Thymus (tissue), 11 donors: Measurements from ENCODE around the gene RAB11FIP5. TPM values are rescaled to one million over a fixed set of nuclear protein-coding genes. Genes with fewer than 3 reads are reported as not detected.

Experiments used
- DNase-seq, 9 donors: peaks; one replicate each; pipeline ENCODE4 v3.0.0-alpha.2; 2013; ENCODE audit warnings: low spot score in 9 of 9, low read depth in 6 of 9, missing footprints in 1 of 9
- H3K27ac ChIP-seq, 2 donors: one replicate each; pipeline ENCODE4 v1.5.1; 2013; ENCODE audit warnings: control low read depth in 1 of 2, low read depth in 1 of 2, low read length in 1 of 2, mild to moderate bottlenecking in 1 of 2, moderate library complexity in 1 of 2
- H3K27me3 ChIP-seq, 2 donors: one replicate each; pipeline ENCODE4 v1.5.1; 2013; ENCODE audit warnings: low read length in 1 of 2; ENCODE audit not compliant: control insufficient read depth in 2 of 2, insufficient read depth in 1 of 2
- H3K36me3 ChIP-seq, 2 donors: one replicate each; pipeline ENCODE4 v1.5.1; 2013; ENCODE audit warnings: low read length in 1 of 2, mild to moderate bottlenecking in 1 of 2, moderate library complexity in 1 of 2; ENCODE audit not compliant: control insufficient read depth in 2 of 2, insufficient read depth in 2 of 2
- H3K4me1 ChIP-seq, 2 donors: one replicate each; pipeline ENCODE4 v1.5.1; 2013; ENCODE audit warnings: low read length in 2 of 2; ENCODE audit not compliant: control insufficient read depth in 2 of 2, insufficient read depth in 2 of 2
- H3K4me3 ChIP-seq, 2 donors: one replicate each; pipeline ENCODE4 v1.5.1; 2013; ENCODE audit warnings: low read length in 2 of 2, control low read depth in 1 of 2, mild to moderate bottlenecking in 1 of 2
- H3K9me3 ChIP-seq, 2 donors: one replicate each; pipeline ENCODE4 v1.5.1; 2013; ENCODE audit warnings: low read length in 1 of 2, mild to moderate bottlenecking in 1 of 2; ENCODE audit not compliant: control insufficient read depth in 2 of 2, insufficient read depth in 1 of 2
- WGBS: extraction: QIAGEN DNeasy Blood & Tissue Kit; methylation state at CpG from one replicate; pipeline ENCODE4 v1.1.7; 2013; 5-methylcytosine and 5-hydroxymethylcytosine counted together
- polyA plus RNA-seq: library from polyadenylated mRNA; stranded (reverse); fragments of 200-250 nt; gene quantifications from one replicate; pipeline ENCODE4 v1.2.3, GENCODE V29; 2013
- total RNA-seq: library from RNA; stranded (reverse); fragments of 120-200 nt; gene quantifications from one replicate; pipeline ENCODE4 v1.2.4, GENCODE V29; 2013
- donor health status: healthy.

RAB11FIP5 gene
- total and polyA plus RNA-seq, 2 donors: 0.71 to 3.8 TPM

DNA sequence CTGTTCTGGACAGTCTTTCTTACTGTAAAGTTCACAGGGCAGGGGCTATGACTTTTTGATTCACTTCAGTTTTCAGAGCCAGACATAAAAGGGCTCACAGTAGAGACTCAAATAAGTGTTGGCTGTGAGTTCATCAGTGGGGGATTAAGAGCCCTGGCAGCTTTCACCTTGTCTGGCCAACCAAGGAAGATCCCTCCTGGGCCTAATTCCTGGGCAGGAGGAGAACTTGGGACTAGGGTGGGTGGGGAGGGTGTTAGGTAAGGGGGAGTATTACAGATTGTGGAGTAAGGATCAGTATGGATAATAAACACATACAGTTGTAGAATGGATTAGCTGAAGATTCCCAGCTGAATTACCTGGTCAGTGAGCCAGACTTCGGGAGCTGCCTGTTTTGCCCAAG, 40.3 kb downstream of the RAB11FIP5 start:
- DNase-seq: no peak
- Histone ChIP-seq H3K27ac (peak overlapping the region; percentile 82 to 92), H3K9me3 (no peaks in the 10 kb centered on the region), H3K27me3 (peaks cover 0 to 8% of the 10 kb centered on the region in 2 donors), H3K36me3 (no peaks in the 10 kb centered on the region), H3K4me3 (peak overlapping the region; percentile 73 to 99), H3K4me1 (peaks cover 14 to 23% of the 10 kb centered on the region in 2 donors)
- WGBS: 98% methylated on average over 1 of the region's 1 CpG

DNA sequence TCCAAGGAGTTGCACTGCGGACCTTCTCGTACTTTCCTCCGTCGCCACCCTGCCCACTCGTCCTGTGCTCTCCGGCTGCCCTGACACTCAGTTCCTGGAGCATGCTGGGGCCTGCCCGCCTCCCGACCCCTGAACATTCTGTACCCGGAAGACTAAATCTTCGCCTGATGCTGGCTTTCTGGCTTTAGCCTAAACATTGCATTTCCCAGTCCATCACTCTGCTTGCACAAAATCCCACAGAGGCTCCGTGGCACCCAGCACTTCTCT, 40.7 kb downstream of the RAB11FIP5 start:
- H3K27ac ChIP-seq: peak overlapping the region; percentile 82 to 92
- 33% methylated on average over 11 of the region's 11 CpGs for WGBS
- H3K27me3 ChIP-seq: peaks cover 0 to 7% of the 10 kb centered on the region in 2 donors
- no peaks in the 10 kb centered on the region for H3K36me3 ChIP-seq
- H3K4me1 ChIP-seq: peaks cover 14 to 23% of the 10 kb centered on the region in 2 donors
- H3K4me3 ChIP-seq: peak overlapping the region; percentile 73 to 99
- peak in 7 of 9 donors; percentile 31 to 53 (median 37) for DNase-seq
- H3K9me3 ChIP-seq: no peaks in the 10 kb centered on the region

DNA sequence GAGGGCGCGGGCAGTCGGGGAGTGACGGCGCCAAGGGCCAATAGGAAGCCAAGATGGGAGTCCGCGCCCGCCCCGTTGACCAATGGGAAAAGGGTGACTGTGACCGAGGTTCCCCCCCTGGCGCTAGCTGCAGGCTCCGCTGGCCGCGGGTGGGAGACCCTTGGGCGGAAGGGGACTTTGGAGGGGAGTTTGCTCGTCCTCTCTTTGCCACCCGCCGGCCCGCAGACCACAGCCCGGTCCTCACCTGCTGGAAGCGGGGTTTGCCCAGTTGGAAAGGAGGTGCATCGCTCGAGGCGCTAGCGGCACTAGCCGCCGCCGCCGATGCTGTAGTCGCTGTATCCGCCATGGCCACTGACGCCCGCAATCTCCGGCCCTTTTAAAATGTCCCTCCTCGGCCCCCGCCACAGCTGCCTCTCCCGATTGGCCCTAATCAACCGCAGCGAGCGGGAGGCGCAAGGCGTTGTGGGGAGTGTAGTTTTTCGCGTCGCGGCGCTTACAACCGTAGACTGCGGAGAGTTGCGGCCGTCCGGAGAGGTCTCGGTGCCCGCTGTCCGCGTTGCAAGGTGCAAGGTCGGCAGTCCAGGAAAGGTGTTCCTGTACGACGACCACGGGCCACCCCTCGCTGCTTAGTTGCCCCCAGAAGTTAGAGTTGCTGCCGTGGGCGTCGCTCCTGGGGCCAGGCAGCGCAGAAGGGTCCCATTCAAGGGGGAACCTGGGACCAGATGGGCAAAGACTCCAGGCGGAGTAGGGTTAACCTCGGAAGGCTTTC, 41.2 kb downstream of the RAB11FIP5 start, which contains the start of gene SFXN5:
SFXN5 (minus strand) TSS at position 353 of the 769 bp plus-strand sequence; CDS start at position 346, 7 bp downstream.
- Histone ChIP-seq H3K27me3 (peaks cover 0 to 5% of the 10 kb centered on the region in 2 donors), H3K27ac (peak within 1 kb of the TSS; percentile 82 to 92), H3K9me3 (no peaks in the 10 kb centered on the region), H3K4me1 (peaks cover 14 to 23% of the 10 kb centered on the region in 2 donors), H3K36me3 (no peaks in the 10 kb centered on the region), H3K4me3 (peak within 1 kb of the TSS; percentile 73 to 99)
- 2% methylated on average over 67 of the region's 67 CpGs for WGBS
- DNase-seq: peak; percentile 76 to 96 (median 91)

DNA sequence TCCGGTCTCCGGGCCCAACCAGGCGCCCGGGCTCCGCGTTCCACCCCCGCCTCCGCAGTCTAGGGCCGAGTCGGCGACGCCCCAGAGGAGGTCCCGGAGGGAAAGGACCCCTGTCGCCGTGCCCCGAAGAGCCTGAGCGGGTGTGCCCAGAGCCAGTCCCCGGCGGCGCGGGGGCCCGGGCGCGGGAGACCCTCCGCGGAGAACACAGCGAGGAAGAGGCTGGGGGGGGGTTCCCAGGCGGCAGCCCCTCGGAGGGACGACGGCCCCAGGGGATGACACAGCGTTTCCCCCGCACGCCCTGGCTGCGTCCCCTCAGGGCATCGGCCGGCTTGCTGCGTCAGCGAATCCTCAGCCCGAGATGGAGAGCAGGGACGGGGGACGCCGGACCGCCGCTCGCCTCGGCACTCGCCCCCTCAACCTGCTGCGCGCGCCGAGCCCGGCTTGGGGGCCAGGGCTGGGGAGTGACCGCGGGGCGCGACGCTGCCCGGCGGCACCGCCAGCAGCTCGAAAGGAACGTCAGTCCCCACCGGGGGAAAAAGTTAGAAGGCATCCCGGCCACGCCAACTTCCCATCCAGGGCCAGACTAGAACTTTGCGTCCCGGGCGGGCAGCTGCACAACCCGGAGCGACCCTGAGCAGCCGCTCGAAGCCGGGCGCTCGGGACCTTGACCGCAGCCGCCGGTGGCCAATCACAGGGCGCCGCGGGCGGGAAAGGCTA, 41.9 kb downstream of the RAB11FIP5 start:
- H3K4me3 ChIP-seq: peak overlapping the region; percentile 73 to 99
- peaks cover 0 to 3% of the 10 kb centered on the region in 2 donors for H3K27me3 ChIP-seq
- DNase-seq: peak in 2 of 9 donors; percentile 32 to 42
- peak overlapping the region; percentile 82 to 92 for H3K27ac ChIP-seq
- H3K9me3 ChIP-seq: no peaks in the 10 kb centered on the region
- H3K4me1 ChIP-seq: peaks cover 14 to 23% of the 10 kb centered on the region in 2 donors
- H3K36me3 ChIP-seq: no peaks in the 10 kb centered on the region
- under 1% methylated on average over 83 of the region's 83 CpGs for WGBS

DNA sequence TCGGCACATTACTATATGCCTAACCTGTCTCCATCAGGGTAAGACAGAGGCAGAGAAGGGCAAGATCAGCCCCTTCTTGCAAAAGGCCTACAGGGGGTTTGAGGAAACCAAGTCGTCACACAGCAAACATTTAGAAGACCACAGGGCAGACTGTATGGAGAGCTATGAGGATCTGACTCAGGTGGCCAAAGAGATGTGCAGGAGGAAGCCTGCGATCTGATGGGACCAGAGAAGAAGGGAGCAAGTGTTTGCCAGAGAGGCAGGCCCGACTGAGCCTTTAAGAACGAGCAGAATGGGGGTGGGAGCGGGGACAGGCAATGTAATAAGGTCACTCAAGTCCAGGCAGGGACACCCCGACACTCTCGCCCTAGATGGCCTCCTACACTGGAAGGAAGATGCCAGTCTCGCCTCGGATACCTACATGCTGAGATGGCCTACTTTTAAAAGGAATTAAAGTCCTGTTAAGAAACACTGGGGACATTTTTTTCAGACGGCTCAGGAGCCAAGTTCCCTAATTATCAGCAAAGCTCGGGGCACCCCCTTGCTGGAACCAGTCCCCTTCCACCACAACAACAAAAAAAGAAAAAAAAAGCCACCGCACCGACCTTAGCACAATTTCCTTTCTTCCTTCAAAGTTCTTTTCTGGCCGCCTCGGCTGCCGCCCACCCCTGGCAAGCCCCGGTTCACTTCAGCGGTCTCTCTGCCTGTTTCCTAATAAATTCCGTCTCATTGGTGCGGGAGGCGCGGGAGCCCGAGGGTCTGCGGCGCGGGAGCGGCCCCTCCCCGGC, 42.7 kb downstream of the RAB11FIP5 start:
- Histone ChIP-seq H3K4me1 (peaks cover 14 to 23% of the 10 kb centered on the region in 2 donors), H3K36me3 (no peaks in the 10 kb centered on the region), H3K27ac (peak overlapping the region in 1 of 2 donors; percentile 21), H3K9me3 (no peaks in the 10 kb centered on the region), H3K27me3 (peaks cover 0 to 1% of the 10 kb centered on the region in 2 donors), H3K4me3 (peak overlapping the region; percentile 73 to 99)
- 15% methylated on average over 29 of the region's 29 CpGs for WGBS
- DNase-seq: peak in 3 of 9 donors; percentile 15 to 57 (median 18)

DNA sequence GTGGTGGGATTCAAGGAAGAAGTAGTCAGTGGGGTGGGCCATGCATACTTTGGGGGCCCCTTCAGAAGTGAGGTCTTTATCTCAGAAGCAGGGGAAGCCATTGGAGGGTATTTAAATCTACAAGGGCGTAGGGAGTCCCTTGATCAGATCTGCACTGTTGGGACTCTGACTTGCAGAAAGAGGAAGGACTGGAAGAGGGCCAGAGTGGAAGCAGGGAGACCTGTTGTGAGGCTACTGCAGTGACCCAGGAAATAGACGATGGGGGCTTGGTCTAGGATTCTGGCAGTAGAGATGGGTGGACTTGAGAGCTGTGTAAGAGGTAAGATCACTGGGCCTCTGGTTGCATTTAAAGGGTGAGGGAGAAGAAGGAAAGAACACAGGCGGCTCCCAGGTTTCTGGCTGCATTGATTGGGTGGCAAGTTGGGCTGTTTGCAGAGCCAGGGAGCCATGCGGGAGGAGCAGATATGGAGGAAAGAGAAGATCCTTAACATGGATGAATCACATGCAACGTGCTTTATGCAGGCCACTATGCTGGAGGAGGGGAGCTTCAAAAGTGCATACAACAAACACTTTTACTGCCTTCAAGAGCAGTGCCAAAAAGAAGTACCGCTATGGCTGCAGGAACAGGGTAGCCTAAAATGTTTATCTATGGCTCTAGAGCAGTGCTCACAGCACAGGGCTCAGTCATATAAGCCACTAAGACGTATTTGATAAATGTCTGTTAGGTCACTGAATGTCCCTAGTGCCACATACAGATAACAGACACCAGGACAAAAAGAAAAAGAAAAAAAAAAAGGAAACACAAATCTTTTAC, 43.5 kb downstream of the RAB11FIP5 start:
- H3K9me3 ChIP-seq: no peaks in the 10 kb centered on the region
- H3K27ac ChIP-seq: no peak overlapping the region
- peaks cover 14 to 25% of the 10 kb centered on the region in 2 donors for H3K4me1 ChIP-seq
- H3K27me3 ChIP-seq: no peaks in the 10 kb centered on the region
- 88% methylated on average over 7 of the region's 7 CpGs for WGBS
- no peak for DNase-seq
- H3K36me3 ChIP-seq: no peaks in the 10 kb centered on the region
- H3K4me3 ChIP-seq: peak overlapping the region in 1 of 2 donors; percentile 99

DNA sequence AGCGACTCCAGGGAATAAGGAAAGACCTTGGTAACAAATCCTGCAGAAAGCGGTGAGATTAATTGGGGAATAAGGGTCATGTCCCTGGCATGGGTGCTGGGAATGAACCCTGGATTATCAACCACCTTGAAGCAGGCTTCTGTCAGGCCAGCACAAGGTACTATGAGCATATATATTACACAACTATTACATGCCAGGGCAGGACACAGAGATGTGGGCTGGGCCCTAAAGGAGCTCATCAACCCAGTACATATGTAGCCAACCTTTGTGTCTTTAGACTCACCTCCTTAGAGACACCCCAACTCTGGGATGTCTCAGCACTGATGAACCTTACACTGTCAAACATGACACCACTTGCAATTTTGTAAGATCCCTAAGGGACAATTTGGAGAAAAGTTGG, 44.6 kb downstream of the RAB11FIP5 start:
- H3K36me3 ChIP-seq: no peaks in the 10 kb centered on the region
- no peak for DNase-seq
- 97% methylated on average over 2 of the region's 2 CpGs for WGBS
- no peak overlapping the region for H3K27ac ChIP-seq
- H3K4me3 ChIP-seq: no peak overlapping the region
- no peaks in the 10 kb centered on the region for H3K9me3 ChIP-seq
- H3K27me3 ChIP-seq: no peaks in the 10 kb centered on the region
- H3K4me1 ChIP-seq: peaks cover 14 to 25% of the 10 kb centered on the region in 2 donors

DNA sequence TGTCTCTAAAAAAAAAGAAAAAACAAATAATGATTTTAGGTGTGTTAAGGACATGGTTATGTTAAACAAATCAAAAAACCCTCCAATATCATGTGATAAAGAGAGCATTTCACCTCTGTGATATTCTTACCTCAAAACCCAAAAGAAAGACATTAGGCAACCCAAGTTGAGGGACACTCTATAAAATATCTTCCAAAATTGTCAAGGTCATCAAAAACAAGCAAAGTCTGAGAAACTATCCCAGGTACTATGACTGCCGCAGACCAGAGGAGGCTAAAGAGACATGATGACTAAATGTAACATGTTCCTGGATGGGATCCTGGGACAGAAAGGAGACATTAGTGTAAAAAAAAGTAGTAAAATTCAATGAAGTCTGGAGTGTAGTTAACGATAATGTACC, 45.7 kb downstream of the RAB11FIP5 start:
- no peak for DNase-seq
- H3K36me3 ChIP-seq: no peaks in the 10 kb centered on the region
- H3K9me3 ChIP-seq: no peaks in the 10 kb centered on the region
- no peak overlapping the region for H3K27ac ChIP-seq
- H3K27me3 ChIP-seq: no peaks in the 10 kb centered on the region
- H3K4me1 ChIP-seq: peaks cover 10 to 18% of the 10 kb centered on the region in 2 donors
- no peak overlapping the region for H3K4me3 ChIP-seq
- 99% methylated on average over 2 of the region's 2 CpGs for WGBS
